Adrenal gland (tissue), 5 donors: ENCODE results near the gene CELF2.

Source experiments
- CTCF ChIP-seq, 6 experiments: fragments of 450-650 bp in 4 of 6; fragments of 200-600 bp in 2 of 6; sonication (generic) in 1 of 6; IDR thresholded peaks; 1 replicate in 5 of 6; 2 replicates in 1 of 6; pipeline versions ENCODE4 v1.5.1 to v1.8.0; 2016 to 2021; ENCODE audit warnings: antibody characterized with exemption in 6 of 6, mild to moderate bottlenecking in 2 of 6, moderate library complexity in 1 of 6
- POLR2A ChIP-seq, 2 donors: fragments of 450-650 bp; IDR thresholded peaks; one replicate each; pipeline ENCODE4 v1.6.1; 2017; ENCODE audit warnings: antibody characterized with exemption in 2 of 2, mild to moderate bottlenecking in 2 of 2, moderate library complexity in 1 of 2
- donor health status: DM: no; HTN: no; CAD: no.

- TF ChIP-seq CTCF (IDR thresholded peaks at IDR 0.05) (no peak), POLR2A (IDR thresholded peaks at IDR 0.05) (no peak)
Observed at GRCh38 chr10:11294831-11295450, 277.3 kb downstream of the CELF2 start.
